B cell (primary cell): ENCODE data around the gene FOXO1. TPM values are rescaled to one million over a fixed set of nuclear protein-coding genes. Genes with fewer than 3 reads are reported as not detected.

Experiments
- ATAC-seq: fragments of 200-7000 bp; cut with Tn5 transposase; one replicate; pipeline ENCODE4 v1.10.0; 2021; ENCODE audit warnings: low read depth, mild to moderate bottlenecking, moderate number of reproducible peaks, moderate library complexity
- CTCF ChIA-PET: fragments of 350-600 bp; sonication (Branson Sonifier 250); formaldehyde crosslinking; loops from one replicate; lab custom pipeline; 2021; ENCODE audit warnings: antibody characterized with exemption, inconsistent platforms; lab: Charles Lee
- POLR2A ChIA-PET: fragments of 350-600 bp; sonication (Branson Sonifier 250); formaldehyde crosslinking; loops from one replicate; lab custom pipeline; 2021; ENCODE audit warnings: antibody characterized with exemption; lab: Charles Lee
- DNase-seq: peaks from one replicate; pipeline ENCODE4 v3.0.0; 2013
- H2AFZ ChIP-seq: 2 replicates; pipeline ENCODE4 v1.6.1; 2012; ENCODE audit warnings: mild to moderate bottlenecking, low read depth, low read length; ENCODE audit not compliant: insufficient read depth, poor library complexity, severe bottlenecking
- H3K27ac ChIP-seq, 2 donors: 1 replicate in 1 of 2; 2 replicates in 1 of 2; pipeline ENCODE4 v1.5.1; 2012 to 2013; ENCODE audit warnings: low read length in 2 of 2, mild to moderate bottlenecking in 2 of 2, moderate library complexity in 1 of 2
- H3K27me3 ChIP-seq, 4 experiments: fragments of 200-600 bp in 1 of 4; sonication (generic) in 1 of 4; replicated peaks in 1 of 4; 1 replicate in 2 of 4; 2 replicates in 2 of 4; pipeline versions ENCODE4 v1.6.1 to v1.7.0; 2013 to 2016; ENCODE audit warnings: low read length in 3 of 4, mild to moderate bottlenecking in 2 of 4, mixed read lengths in 1 of 4, moderate library complexity in 1 of 4; ENCODE audit not compliant: insufficient read depth in 4 of 4, control insufficient read depth in 3 of 4; ENCODE audit errors: control extremely low read depth in 1 of 4
- H3K36me3 ChIP-seq, 2 experiments: replicated peaks in 1 of 2; 1 replicate in 1 of 2; 2 replicates in 1 of 2; pipeline versions ENCODE4 v1.6.1 to v1.7.1; 2013; ENCODE audit warnings: low read length in 1 of 2; ENCODE audit not compliant: insufficient read depth in 2 of 2, control insufficient read depth in 1 of 2; ENCODE audit errors: control extremely low read depth in 1 of 2, extremely low read depth in 1 of 2
- H3K4me1 ChIP-seq, 2 donors: fragments of 200-600 bp in 1 of 2; sonication (generic) in 1 of 2; 1 replicate in 1 of 2; 2 replicates in 1 of 2; pipeline versions ENCODE4 v1.5.1 to v1.6.1; 2013 to 2017; ENCODE audit warnings: low read length in 2 of 2; ENCODE audit not compliant: control insufficient read depth in 2 of 2, insufficient read depth in 2 of 2
- H3K4me2 ChIP-seq: replicated peaks from 2 replicates; pipeline ENCODE3; 2012; ENCODE audit warnings: mild to moderate bottlenecking, low read depth, low read length; ENCODE audit not compliant: poor library complexity, severe bottlenecking
- H3K4me3 ChIP-seq, 5 experiments: fragments of 200-600 bp in 1 of 5; sonication (generic) in 1 of 5; 1 replicate in 3 of 5; 2 replicates in 2 of 5; pipeline versions ENCODE4 v1.5.1 to v1.7.0; 2011 to 2016; ENCODE audit warnings: low read length in 4 of 5, mild to moderate bottlenecking in 4 of 5, low read depth in 2 of 5, control low read depth in 1 of 5, moderate library complexity in 1 of 5; ENCODE audit not compliant: insufficient read depth in 1 of 5; ENCODE audit errors: control extremely low read depth in 1 of 5, extremely low read depth in 1 of 5
- H3K79me2 ChIP-seq: fragments of 200-600 bp; sonication (generic); one replicate; pipeline ENCODE4 v1.6.0; 2016; ENCODE audit warnings: low read length; ENCODE audit not compliant: control insufficient read depth, insufficient read depth
- H3K9ac ChIP-seq: fragments of 200-600 bp; sonication (generic); 2 replicates; pipeline ENCODE4 v1.6.1; 2017; ENCODE audit warnings: mild to moderate bottlenecking, low read length, moderate library complexity
- H3K9me3 ChIP-seq, 3 donors: one replicate each; pipeline versions ENCODE4 v1.6.1 to v1.7.1; 2013; ENCODE audit warnings: low read length in 2 of 3; ENCODE audit not compliant: control insufficient read depth in 2 of 3, insufficient read depth in 1 of 3; ENCODE audit errors: control extremely low read depth in 1 of 3
- H4K20me1 ChIP-seq: 2 replicates; pipeline ENCODE4 v1.6.0; 2012; ENCODE audit warnings: mild to moderate bottlenecking, low read length; ENCODE audit not compliant: insufficient read depth, control insufficient read depth, poor library complexity, severe bottlenecking
- H3K27ac Mint-ChIP-seq: one replicate; pipeline ENCODE4 v1.8.0; 2021; ENCODE audit warnings: mixed read lengths
- H3K27me3 Mint-ChIP-seq: one replicate; pipeline ENCODE4 v1.8.0; 2021; ENCODE audit warnings: mixed read lengths
- H3K4me1 Mint-ChIP-seq: one replicate; pipeline ENCODE4 v1.8.0; 2021; ENCODE audit warnings: mixed read lengths
- H3K4me3 Mint-ChIP-seq: one replicate; pipeline ENCODE4 v1.8.0; 2021; ENCODE audit warnings: mixed read lengths
- H3K9me3 Mint-ChIP-seq: one replicate; pipeline ENCODE4 v1.8.0; 2022; ENCODE audit warnings: mixed read lengths; ENCODE audit not compliant: insufficient read depth
- CTCF ChIP-seq: fragments of 200-600 bp; IDR thresholded peaks from one replicate; pipeline ENCODE4 v1.8.0; 2022; ENCODE audit warnings: antibody characterized with exemption, mild to moderate bottlenecking
- EZH2 ChIP-seq: IDR thresholded peaks from 2 replicates; pipeline ENCODE4 v1.6.1; 2012; ENCODE audit warnings: borderline replicate concordance, low read depth, mild to moderate bottlenecking, moderate library complexity, low read length; ENCODE audit not compliant: insufficient read depth, poor library complexity, severe bottlenecking
- WGBS: methylation state at CpG from one replicate; pipeline ENCODE4 v1.1.5; 2013; ENCODE audit warnings: missing lambda C conversion rate; ENCODE audit not compliant: insufficient coverage; 5-methylcytosine and 5-hydroxymethylcytosine counted together
- intact Hi-C: fragments of 100-400 bp; cut with micrococcal nuclease; formaldehyde crosslinking; loops from one replicate; pipeline ENCODE4 v1.10.0; 2022
- polyA plus RNA-seq: library from polyadenylated mRNA; depleted of rRNA; stranded (reverse); fragments of >200 nt; gene quantifications from 2 replicates; pipeline ENCODE4 v1.2.3, GENCODE V29; 2012
- total RNA-seq, 2 donors: library from RNA; stranded (reverse); fragments of 120-200 nt in 1 of 2; gene quantifications; 1 replicate in 1 of 2; 2 replicates in 1 of 2; pipeline versions ENCODE4 v1.2.3 to v1.2.4, GENCODE V29; 2013 to 2022

The FOXO1 gene
- total and polyA plus RNA-seq, 2 donors (not counting 1 experiment from before 2014, with no cell fraction given), result 22.8 to 77.9 TPM

- CTCF ChIA-PET, result interaction anchor here (0.5 to 1.1 kb wide), 2 partner anchors 363 to 607 kb away, joined by 3 to 6 read pairs; no protein-coding TSS in a partner anchor
- Histone ChIP-seq H3K9ac (no peak overlapping the region), H3K4me3 (no peak overlapping the region), H2AFZ (no peak overlapping the region), H3K9me3 (no peaks in the 10 kb centered on the region), H3K4me2 (no peak overlapping the region), H3K27ac (no peak overlapping the region), H3K79me2 (peaks cover 8% of the 10 kb centered on the region), H3K27me3 (no peaks in the 10 kb centered on the region), H4K20me1 (no peaks in the 10 kb centered on the region), H3K4me1 (peaks cover 9 to 11% of the 10 kb centered on the region in 2 donors), H3K36me3 (no peaks in the 10 kb centered on the region)
- no peaks in the 10 kb centered on the region for H3K9me3 Mint-ChIP-seq
- intact Hi-C loops, result no loop called here
- no peak overlapping the region for H3K27ac Mint-ChIP-seq
- ATAC-seq (no peak), DNase-seq (no peak)
- no peak overlapping the region for H3K4me3 Mint-ChIP-seq
- TF ChIP-seq CTCF (no peak), EZH2 (no peak)
- WGBS, result no CpG with 5 or more reads among the region's 2 CpGs
- POLR2A ChIA-PET, result no interaction called here
- H3K27me3 Mint-ChIP-seq, result no peaks in the 10 kb centered on the region
- peaks cover 14% of the 10 kb centered on the region for H3K4me1 Mint-ChIP-seq
Observed at GRCh38 chr13:40676007-40676406, 9.6 kb upstream of the FOXO1 start.

DNA sequence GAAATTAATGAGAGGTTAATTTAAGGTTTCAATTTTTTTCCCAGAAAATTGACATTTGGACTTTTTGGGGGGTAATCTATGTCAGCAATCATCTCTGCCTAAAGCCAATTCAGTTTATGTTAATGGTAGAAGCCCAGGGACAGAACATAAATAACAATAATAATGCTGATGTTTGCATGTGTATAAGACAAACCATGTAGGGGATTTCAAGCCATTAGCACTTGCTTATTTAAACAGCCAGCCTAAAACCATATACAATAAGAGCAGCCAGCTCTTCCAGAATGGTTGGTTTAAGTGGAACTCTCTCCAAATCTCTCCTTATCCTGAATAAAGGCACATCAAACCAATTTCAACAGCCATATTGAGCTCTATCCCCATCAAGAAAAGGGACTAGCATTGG lies 7.0 kb upstream of the FOXO1 start:
- no peak overlapping the region for H3K4me3 Mint-ChIP-seq
- ATAC-seq (no peak), DNase-seq (no peak)
- intact Hi-C loops, result no loop called here
- ChIA-PET CTCF (interaction anchor here (0.7 to 2.7 kb wide), 6 partner anchors 9 to 731 kb away, joined by 3 to 20 read pairs (median 5); no protein-coding TSS in a partner anchor), POLR2A (interaction anchor here (0.6 kb wide), 1 partner anchor 711 kb away, joined by 3 read pairs; no protein-coding TSS in a partner anchor)
- no peaks in the 10 kb centered on the region for H3K27me3 Mint-ChIP-seq
- Histone ChIP-seq H3K79me2 (peaks cover 10% of the 10 kb centered on the region), H3K27ac (no peak overlapping the region), H3K27me3 (no peaks in the 10 kb centered on the region), H3K4me3 (no peak overlapping the region), H3K4me1 (peaks cover 6 to 9% of the 10 kb centered on the region in 2 donors), H3K9ac (no peak overlapping the region), H3K9me3 (no peaks in the 10 kb centered on the region), H2AFZ (no peak overlapping the region), H4K20me1 (peaks cover 3% of the 10 kb centered on the region), H3K4me2 (no peak overlapping the region), H3K36me3 (no peaks in the 10 kb centered on the region)
- peaks cover 13% of the 10 kb centered on the region for H3K4me1 Mint-ChIP-seq
- H3K27ac Mint-ChIP-seq, result no peak overlapping the region
- H3K9me3 Mint-ChIP-seq, result no peaks in the 10 kb centered on the region
- no peak for TF ChIP-seq CTCF
- TF ChIP-seq EZH2, result no peak
